Erythroblast (primary cell): Measurements from ENCODE around the gene KDM4C.

Experiments
- GATA1 ChIP-seq: IDR thresholded peaks from 2 replicates; pipeline ENCODE4 v1.6.1; 2011; ENCODE audit warnings: low read depth, mild to moderate bottlenecking, control low read depth, low read length, moderate library complexity
- POLR2A ChIP-seq: IDR thresholded peaks from 2 replicates; pipeline ENCODE4 v1.6.1; 2011; ENCODE audit warnings: mild to moderate bottlenecking, low read length

DNA sequence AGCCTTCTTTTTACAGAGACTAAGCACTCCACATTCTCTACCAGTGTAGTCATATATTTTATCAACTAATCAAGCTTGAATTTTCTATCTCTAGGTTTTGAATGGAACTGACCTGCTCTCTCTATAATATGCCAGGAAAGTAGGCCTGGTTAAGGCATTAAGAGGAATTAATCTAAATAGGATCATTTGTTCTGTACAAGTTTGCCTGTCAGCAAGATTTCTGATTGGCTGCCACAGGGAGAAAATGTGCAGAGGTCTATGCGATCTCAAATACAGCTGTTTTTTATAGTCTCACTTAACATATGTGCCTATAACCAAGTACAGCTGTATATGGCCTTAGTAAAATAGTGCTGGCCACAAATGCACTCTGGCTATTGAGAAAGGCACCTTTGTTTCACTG lies 418.8 kb downstream of the KDM4C start:
- TF ChIP-seq POLR2A (no peak), GATA1 (no peak)
